Measurements from ENCODE around the gene RGS17. TPM values are rescaled to one million over a fixed set of nuclear protein-coding genes. Genes with fewer than 3 reads are reported as not detected.
"Not testable (repeated sequence)": the region's sequence is repeated elsewhere in the genome, so short reads cannot be mapped to it uniquely, and the experiment has no call there.

The RGS17 gene
- total RNA-seq, 1 donor from 2014 or later = not detected

DNA sequence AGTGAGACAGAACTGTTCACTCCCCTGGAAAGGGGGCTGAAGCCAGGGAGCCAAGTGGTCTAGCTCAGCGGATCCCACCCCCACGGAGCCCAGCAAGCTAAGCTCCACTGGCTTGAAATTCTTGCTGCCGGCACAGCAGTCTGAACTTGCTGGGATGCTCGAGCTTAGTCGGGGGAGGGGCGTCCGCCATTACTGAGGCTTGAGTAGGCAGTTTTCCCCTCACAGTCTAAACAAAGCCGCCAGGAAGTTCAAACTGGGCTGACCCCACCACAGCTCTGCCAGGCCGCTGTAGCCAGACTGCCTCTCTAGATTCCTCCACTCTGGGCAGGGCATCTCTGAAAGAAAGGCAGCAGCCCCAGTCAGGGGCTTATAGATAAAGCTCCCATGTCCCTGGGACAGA is 20.0 kb downstream of the RGS17 start:
- H3K36me3 Mint-ChIP-seq (ENCODE audit: low read depth); H3K27ac Mint-ChIP-seq; H3K4me1 Mint-ChIP-seq (ENCODE audit: low read depth); H3K4me3 Mint-ChIP-seq (ENCODE audit: low read depth); H3K27me3 Mint-ChIP-seq (ENCODE audit: low read depth); H3K9me3 Mint-ChIP-seq; DNase-seq (ENCODE audit: low spot score); intact Hi-C loops (cut with micrococcal nuclease): not testable (repeated sequence)

DNA sequence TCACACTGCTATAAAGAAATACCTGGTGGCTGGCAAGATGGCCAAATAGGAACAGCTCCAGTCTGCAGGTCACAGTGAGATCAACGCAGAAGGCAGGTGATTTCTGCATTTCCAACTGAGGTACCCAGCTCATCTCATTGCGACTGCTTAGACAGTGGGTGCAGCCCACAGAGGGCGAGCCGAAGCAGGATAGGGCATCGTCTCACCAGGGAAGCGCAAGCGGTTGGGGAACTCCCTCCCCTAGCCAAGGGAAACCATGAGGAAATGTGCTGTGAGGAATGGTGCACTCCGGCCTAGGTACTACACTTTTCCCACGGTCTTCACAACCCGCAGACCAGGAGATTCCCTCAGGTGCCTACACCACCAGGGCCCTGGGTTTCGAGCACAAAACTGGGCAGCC is 20.5 kb downstream of the RGS17 start:
- H3K4me3 Mint-ChIP-seq (ENCODE audit: low read depth); H3K27me3 Mint-ChIP-seq (ENCODE audit: low read depth): not testable (repeated sequence)

DNA sequence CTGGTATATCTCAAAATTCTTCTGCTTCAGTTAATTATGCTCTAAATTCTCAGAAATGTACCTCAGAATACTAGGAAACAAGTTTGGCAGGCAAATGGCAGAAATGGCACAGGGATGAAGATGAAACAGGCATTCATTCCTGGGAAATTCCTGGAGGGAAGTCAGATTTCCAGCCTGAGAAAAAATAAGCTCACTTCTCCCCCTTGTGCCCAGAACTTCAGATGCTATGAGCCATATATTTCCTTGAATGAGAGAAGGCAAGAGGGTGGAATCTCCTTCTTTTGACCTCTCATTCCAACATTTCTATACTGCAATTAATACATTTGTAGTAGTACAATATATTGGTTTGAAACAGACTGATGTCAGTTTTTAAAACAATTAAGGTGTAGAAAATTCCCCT is 22.8 kb downstream of the RGS17 start:
- Mint-ChIP-seq H3K4me1 (ENCODE audit: low read depth) (no peaks in the 10 kb centered on the region), H3K9me3 (peaks cover 4% of the 10 kb centered on the region)

More for the DNA sequence above, 20.5 kb downstream of the RGS17 start:
- DNase-seq (ENCODE audit: low spot score); H3K4me1 Mint-ChIP-seq (ENCODE audit: low read depth); H3K27ac Mint-ChIP-seq; H3K36me3 Mint-ChIP-seq (ENCODE audit: low read depth); H3K9me3 Mint-ChIP-seq; intact Hi-C loops (cut with micrococcal nuclease): not testable (repeated sequence)

GRCh38 chr6:153106021-153106420 is 25.1 kb downstream of the RGS17 start:
- no peaks in the 10 kb centered on the region for H3K4me1 Mint-ChIP-seq (ENCODE audit: low read depth)
- H3K9me3 Mint-ChIP-seq = no peaks in the 10 kb centered on the region
- no peak overlapping the region for H3K4me3 Mint-ChIP-seq (ENCODE audit: low read depth)
- H3K27ac Mint-ChIP-seq = no peak overlapping the region
- no peaks in the 10 kb centered on the region for H3K36me3 Mint-ChIP-seq (ENCODE audit: low read depth)
- DNase-seq (ENCODE audit: low spot score) = no peak
- intact Hi-C loops (cut with micrococcal nuclease) = no loop called here
- no peaks in the 10 kb centered on the region for H3K27me3 Mint-ChIP-seq (ENCODE audit: low read depth)

More for the DNA sequence above, 22.8 kb downstream of the RGS17 start:
- no peak overlapping the region for H3K27ac Mint-ChIP-seq
- DNase-seq (ENCODE audit: low spot score) = no peak
- H3K4me3 Mint-ChIP-seq (ENCODE audit: low read depth) = no peak overlapping the region
- intact Hi-C loops (cut with micrococcal nuclease) = no loop called here
- no peaks in the 10 kb centered on the region for H3K36me3 Mint-ChIP-seq (ENCODE audit: low read depth)
- H3K27me3 Mint-ChIP-seq (ENCODE audit: low read depth) = no peaks in the 10 kb centered on the region

- H3K9me3 Mint-ChIP-seq = no peaks in the 10 kb centered on the region
- intact Hi-C loops (cut with micrococcal nuclease) = no loop called here
Measured at GRCh38 chr6:153104220-153104619, 26.9 kb downstream of the RGS17 start.

GRCh38 chr6:153103319-153103655 is 27.8 kb downstream of the RGS17 start:
- Mint-ChIP-seq H3K36me3 (ENCODE audit: low read depth) (no peaks in the 10 kb centered on the region), H3K4me1 (ENCODE audit: low read depth) (no peaks in the 10 kb centered on the region), H3K27ac (no peak overlapping the region), H3K4me3 (ENCODE audit: low read depth) (no peak overlapping the region), H3K27me3 (ENCODE audit: low read depth) (no peaks in the 10 kb centered on the region), H3K9me3 (no peaks in the 10 kb centered on the region)
- intact Hi-C loops (cut with micrococcal nuclease) = no loop called here
- DNase-seq (ENCODE audit: low spot score) = no peak

More at GRCh38 chr6:153104220-153104619, 26.9 kb downstream of the RGS17 start:
- Mint-ChIP-seq H3K36me3 (ENCODE audit: low read depth) (no peaks in the 10 kb centered on the region), H3K4me3 (ENCODE audit: low read depth) (no peak overlapping the region), H3K27ac (no peak overlapping the region), H3K4me1 (ENCODE audit: low read depth) (no peaks in the 10 kb centered on the region), H3K27me3 (ENCODE audit: low read depth) (no peaks in the 10 kb centered on the region)
- no peak for DNase-seq (ENCODE audit: low spot score)

- no peaks in the 10 kb centered on the region for H3K4me1 Mint-ChIP-seq (ENCODE audit: low read depth)
- DNase-seq (ENCODE audit: low spot score) = no peak
- intact Hi-C loops (cut with micrococcal nuclease) = no loop called here
- peaks cover 2% of the 10 kb centered on the region for H3K27me3 Mint-ChIP-seq (ENCODE audit: low read depth)
- no peak overlapping the region for H3K4me3 Mint-ChIP-seq (ENCODE audit: low read depth)
- no peaks in the 10 kb centered on the region for H3K9me3 Mint-ChIP-seq
- H3K27ac Mint-ChIP-seq = no peak overlapping the region
- no peaks in the 10 kb centered on the region for H3K36me3 Mint-ChIP-seq (ENCODE audit: low read depth)
Measured at GRCh38 chr6:153102605-153103318, 28.3 kb downstream of the RGS17 start.

DNA sequence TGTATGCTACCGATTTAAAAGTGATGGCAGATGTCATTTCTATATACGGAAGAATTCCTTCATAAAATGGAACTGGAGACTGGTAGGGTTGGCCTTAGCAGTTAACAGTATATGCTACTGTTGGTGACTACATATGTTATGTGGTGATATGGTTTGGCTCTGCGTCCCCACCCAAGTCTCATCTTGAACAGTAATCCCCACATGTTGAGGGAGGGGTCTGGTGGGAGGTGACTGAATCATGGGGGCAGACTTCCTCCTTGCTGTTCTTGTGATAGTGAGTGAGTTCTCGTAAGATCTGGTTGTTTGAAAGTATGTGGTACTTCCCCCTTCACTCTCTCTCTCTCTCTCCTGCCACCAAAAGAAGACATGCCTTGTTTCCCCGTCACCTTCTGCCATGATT is 29.6 kb downstream of the RGS17 start:
- intact Hi-C loops (cut with micrococcal nuclease) = no loop called here
- no peak for DNase-seq (ENCODE audit: low spot score)
- no peaks in the 10 kb centered on the region for H3K36me3 Mint-ChIP-seq (ENCODE audit: low read depth)
- H3K4me3 Mint-ChIP-seq (ENCODE audit: low read depth) = no peak overlapping the region
- peaks cover 2% of the 10 kb centered on the region for H3K27me3 Mint-ChIP-seq (ENCODE audit: low read depth)
- no peaks in the 10 kb centered on the region for H3K9me3 Mint-ChIP-seq
- H3K27ac Mint-ChIP-seq = no peak overlapping the region
- H3K4me1 Mint-ChIP-seq (ENCODE audit: low read depth) = no peaks in the 10 kb centered on the region

- Mint-ChIP-seq H3K4me3 (ENCODE audit: low read depth) (no peak overlapping the region), H3K36me3 (ENCODE audit: low read depth) (no peaks in the 10 kb centered on the region), H3K27ac (no peak overlapping the region), H3K4me1 (ENCODE audit: low read depth) (no peaks in the 10 kb centered on the region), H3K27me3 (ENCODE audit: low read depth) (peaks cover 4% of the 10 kb centered on the region), H3K9me3 (no peaks in the 10 kb centered on the region)
- DNase-seq (ENCODE audit: low spot score) = no peak
- intact Hi-C loops (cut with micrococcal nuclease) = no loop called here
Measured at GRCh38 chr6:153099636-153100035, 31.4 kb downstream of the RGS17 start.

DNA sequence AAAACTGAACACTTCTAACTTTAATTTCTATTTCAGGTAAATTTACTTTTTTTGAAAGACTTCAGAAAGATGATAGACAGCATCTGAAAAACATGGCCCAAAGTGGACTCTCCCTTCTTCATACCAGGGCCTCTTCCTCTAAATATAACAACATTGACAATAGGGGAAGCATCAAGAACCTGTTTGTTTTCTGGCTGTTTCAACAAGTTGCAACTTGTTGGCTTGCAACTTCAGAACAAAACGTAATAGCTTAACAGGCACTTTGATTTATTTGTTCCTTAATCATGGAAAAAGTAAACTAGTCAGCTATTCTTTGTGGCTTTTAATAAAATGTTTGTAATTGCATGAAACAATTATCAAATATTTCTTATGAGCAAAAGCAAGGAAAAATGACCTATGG is 34.3 kb downstream of the RGS17 start:
- H3K36me3 Mint-ChIP-seq (ENCODE audit: low read depth) = no peaks in the 10 kb centered on the region
- no peak overlapping the region for H3K27ac Mint-ChIP-seq
- H3K9me3 Mint-ChIP-seq = no peaks in the 10 kb centered on the region
- intact Hi-C loops (cut with micrococcal nuclease) = no loop called here
- H3K4me1 Mint-ChIP-seq (ENCODE audit: low read depth) = no peaks in the 10 kb centered on the region
- DNase-seq (ENCODE audit: low spot score) = no peak
- H3K27me3 Mint-ChIP-seq (ENCODE audit: low read depth) = peaks cover 4% of the 10 kb centered on the region
- no peak overlapping the region for H3K4me3 Mint-ChIP-seq (ENCODE audit: low read depth)

GRCh38 chr6:153096031-153096430 is 35.1 kb downstream of the RGS17 start:
- Mint-ChIP-seq H3K27me3 (ENCODE audit: low read depth) (peaks cover 4% of the 10 kb centered on the region), H3K27ac (no peak overlapping the region), H3K9me3 (no peaks in the 10 kb centered on the region), H3K4me3 (ENCODE audit: low read depth) (no peak overlapping the region), H3K4me1 (ENCODE audit: low read depth) (no peaks in the 10 kb centered on the region), H3K36me3 (ENCODE audit: low read depth) (no peaks in the 10 kb centered on the region)
- no peak for DNase-seq (ENCODE audit: low spot score)
- intact Hi-C loops (cut with micrococcal nuclease) = no loop called here

DNA sequence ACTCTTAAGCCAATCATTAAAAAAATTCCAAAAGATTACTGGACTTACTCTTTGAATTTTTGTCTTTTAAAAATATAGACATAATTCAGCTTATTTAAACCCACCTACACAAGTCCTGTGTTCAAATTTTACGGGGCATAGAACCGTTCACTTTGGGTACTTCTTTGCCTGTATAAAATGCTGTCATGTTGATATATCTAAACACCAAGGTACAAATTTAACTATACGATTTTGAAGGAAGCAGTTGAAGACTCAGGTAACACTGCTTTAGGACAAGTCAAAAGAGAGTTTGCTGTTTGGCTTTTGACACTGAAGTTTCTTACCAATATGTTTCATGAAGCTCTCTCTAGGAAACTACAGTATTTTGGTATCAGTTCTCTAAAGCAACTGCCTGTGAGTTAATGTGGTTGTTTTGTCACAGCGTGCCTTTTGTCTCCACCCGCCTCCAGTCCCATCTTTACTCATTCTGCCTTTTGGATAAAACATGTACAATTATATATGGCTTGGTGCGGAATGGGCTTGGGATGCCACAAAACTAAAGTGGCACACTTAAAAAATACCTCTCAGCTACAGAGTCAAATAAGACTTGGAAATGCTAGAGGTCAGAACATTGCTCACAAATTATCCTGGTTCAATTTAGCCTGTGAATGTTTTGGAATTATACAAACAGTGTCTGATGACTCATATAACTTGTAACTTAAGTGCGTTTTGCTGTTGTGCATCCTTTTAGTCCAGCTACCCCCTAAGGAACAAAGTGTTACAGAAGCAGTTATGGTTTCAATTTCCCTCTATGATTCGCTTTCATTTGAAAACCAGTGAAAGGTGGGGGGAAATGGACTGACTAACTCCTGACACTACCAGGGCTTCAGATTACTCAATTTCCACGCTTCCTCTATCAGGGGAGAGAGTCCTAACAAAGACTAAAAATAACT is 38.7 kb downstream of the RGS17 start:
- intact Hi-C loops (cut with micrococcal nuclease) = no loop called here
- H3K27ac Mint-ChIP-seq = no peak overlapping the region
- H3K27me3 Mint-ChIP-seq (ENCODE audit: low read depth) = peaks cover 2% of the 10 kb centered on the region
- no peak overlapping the region for H3K4me3 Mint-ChIP-seq (ENCODE audit: low read depth)
- no peaks in the 10 kb centered on the region for H3K36me3 Mint-ChIP-seq (ENCODE audit: low read depth)
- no peaks in the 10 kb centered on the region for H3K4me1 Mint-ChIP-seq (ENCODE audit: low read depth)
- no peak for DNase-seq (ENCODE audit: low spot score)
- no peaks in the 10 kb centered on the region for H3K9me3 Mint-ChIP-seq

DNA sequence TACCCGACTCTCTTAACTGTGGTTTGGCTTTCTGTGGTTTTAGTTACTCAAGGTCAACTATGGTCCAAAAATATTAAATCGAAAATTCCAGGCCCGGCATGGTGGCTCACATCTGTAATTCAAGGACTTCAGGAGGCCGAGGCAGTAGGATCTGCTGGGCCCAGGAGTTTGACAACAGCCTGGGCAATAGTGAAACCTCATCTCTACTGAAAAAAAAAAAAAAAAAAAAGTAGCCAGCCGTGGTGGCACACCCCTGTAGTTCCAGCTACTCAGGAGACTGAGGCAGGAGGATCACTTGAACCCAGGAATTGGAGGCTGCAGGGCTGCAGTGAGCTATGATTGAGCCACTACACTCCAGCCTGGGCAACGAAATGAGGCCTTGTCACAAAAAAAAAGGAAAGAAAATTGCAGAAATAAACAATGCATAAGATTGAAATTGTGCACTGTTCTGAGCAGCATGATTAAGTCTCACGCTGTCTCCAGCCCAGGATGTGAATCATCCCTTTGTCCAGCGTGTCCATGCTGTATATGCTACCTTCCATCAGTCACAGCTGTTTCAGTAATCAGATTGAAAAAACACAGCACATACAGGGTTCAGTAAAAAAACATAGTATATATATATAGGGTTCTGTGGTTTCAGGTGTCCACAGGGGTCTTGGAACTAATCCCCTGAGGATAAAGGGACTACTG is 40.7 kb downstream of the RGS17 start:
- Mint-ChIP-seq H3K36me3 (ENCODE audit: low read depth) (no peaks in the 10 kb centered on the region), H3K27ac (no peak overlapping the region), H3K4me1 (ENCODE audit: low read depth) (no peaks in the 10 kb centered on the region), H3K4me3 (ENCODE audit: low read depth) (no peak overlapping the region), H3K9me3 (no peaks in the 10 kb centered on the region), H3K27me3 (ENCODE audit: low read depth) (no peaks in the 10 kb centered on the region)
- DNase-seq (ENCODE audit: low spot score) = no peak
- intact Hi-C loops (cut with micrococcal nuclease) = no loop called here

Data from activated T-helper 2 cell treated with anti-CD3 and anti-CD28 coated beads, Interferon-gamma antibody, Interleukin-2, Interleukin-4, amounts not matched to agents 10 μg/mL and 5 μg/mL and 100 μg/mL, durations not matched to agents 14 hours and 24 hours and 36 hours (primary cell).